DMS153 treated with DMSO at 0.1 percent for 48 hours (cell line): ENCODE data around the gene ASB14.

ENCODE experiments used
- DNase-seq: peaks from one replicate; lab custom pipeline; 2025; ENCODE audit not compliant: unreplicated experiment; lab: John Stamatoyannopoulos, UW

Gene ASB14

DNA sequence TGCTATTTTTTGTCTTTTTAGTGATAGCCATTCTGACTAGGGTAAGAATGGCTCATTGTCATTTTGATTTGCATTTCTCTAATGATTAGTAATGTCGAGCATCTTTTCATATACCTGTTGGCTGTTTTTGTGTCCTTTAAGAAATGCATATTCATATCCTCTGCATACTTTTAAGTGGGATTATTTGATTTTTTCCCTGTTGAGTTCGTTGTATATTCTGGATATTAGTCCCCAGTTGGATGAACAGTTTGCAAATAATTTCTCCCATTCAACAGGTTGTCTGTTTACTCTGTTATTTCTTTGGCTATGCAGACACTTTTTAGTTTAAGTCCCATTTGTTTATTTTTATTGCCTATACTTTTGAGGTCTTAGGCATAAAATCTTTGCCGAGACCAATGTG lies 30.6 kb downstream of the ASB14 start:
- no peak for DNase-seq

DNA sequence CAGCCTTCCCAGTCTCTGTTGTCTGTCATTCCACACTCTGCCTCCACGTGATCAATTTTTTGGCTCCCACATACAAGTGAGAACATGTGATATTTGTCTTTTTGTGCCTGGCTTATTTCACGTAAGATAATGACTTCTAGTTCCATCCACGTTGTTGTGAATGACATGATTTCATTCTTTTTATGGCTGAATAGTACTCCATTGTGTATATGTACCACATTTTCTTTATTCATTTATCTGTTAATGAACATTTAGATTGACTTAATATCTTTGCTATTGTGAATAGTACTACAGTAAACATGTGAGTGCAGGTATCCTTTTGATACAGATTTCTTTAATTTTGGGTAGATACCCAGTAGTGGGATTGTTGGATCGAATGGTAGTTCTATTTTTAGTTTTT lies 31.4 kb downstream of the ASB14 start:
- DNase-seq, result no peak

DNA sequence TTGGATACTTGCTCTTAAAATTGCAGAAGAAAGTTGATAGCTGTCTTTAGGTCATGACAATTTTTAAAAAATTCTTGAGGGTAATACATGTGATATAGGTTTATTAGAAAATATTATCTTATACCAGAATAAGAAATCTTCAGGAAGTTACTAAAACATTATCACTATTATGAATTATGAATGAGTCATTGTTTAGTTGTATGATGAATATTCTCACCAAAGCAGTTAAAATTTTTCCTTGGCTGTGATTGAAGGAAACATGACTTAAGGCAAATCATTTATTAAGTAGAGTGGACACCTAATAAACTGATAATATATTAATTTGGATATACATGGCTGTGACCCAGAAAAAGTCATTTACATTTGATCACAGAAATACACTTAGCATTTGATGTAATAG lies 34.8 kb downstream of the ASB14 start:
- no peak for DNase-seq

DNA sequence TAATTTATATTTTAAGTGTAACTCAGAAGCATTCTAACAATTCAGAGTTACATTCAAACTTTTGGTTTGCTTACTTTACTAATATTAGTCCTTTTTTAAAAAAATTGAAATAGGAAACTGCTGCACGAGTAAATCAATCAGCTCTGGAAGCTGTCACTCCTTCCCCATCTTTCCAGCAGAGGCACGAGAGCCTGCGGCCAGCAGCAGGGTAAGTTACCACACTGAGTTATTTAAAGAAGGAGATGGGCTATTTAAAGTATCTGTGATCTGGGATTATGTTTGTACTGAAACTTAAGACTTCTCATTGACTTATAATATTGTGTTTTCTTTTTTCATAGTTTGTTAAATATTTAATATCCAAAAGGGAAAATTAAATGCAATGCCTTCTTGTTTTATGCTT lies 35.6 kb downstream of the ASB14 start:
- no peak for DNase-seq

DNA sequence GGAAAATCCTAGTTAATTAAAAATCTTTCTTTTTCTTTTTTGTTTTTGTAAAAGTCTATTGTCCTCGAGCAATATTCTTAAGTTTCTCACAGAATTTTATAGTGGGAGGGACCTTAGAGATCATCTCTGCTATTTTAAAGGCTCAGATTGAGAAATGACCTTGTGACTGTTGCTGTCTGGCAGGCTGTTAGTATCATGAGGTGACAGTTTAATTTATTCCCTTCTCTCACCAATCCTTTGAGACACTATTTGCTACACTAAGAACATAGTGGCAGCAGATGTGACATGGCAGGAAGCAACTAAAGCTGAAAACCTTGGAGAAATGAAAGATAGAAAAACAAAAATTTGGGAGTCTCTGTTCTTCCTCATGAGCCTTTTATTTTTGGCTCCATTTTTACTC lies 40.1 kb downstream of the ASB14 start:
- DNase-seq, result no peak

DNA sequence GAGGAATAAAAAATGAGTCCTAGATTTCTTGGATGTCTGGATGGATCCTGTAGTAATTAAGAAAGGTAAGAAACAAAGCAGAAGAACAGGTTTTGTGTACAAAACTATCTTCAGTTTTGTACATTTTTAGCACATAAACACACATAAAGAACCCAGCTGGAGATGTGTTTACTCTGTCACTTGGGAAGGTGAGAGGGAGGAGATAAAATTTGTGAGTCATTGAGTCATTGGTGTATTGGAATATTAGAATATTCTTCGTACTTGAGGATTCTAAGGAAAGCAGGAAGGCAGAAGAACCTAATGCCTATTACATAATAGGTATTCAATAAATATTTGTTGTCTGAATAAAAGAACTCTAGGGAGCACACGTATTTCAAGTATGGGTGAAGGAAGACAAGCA lies 47.5 kb downstream of the ASB14 start:
- DNase-seq, result no peak

DNA sequence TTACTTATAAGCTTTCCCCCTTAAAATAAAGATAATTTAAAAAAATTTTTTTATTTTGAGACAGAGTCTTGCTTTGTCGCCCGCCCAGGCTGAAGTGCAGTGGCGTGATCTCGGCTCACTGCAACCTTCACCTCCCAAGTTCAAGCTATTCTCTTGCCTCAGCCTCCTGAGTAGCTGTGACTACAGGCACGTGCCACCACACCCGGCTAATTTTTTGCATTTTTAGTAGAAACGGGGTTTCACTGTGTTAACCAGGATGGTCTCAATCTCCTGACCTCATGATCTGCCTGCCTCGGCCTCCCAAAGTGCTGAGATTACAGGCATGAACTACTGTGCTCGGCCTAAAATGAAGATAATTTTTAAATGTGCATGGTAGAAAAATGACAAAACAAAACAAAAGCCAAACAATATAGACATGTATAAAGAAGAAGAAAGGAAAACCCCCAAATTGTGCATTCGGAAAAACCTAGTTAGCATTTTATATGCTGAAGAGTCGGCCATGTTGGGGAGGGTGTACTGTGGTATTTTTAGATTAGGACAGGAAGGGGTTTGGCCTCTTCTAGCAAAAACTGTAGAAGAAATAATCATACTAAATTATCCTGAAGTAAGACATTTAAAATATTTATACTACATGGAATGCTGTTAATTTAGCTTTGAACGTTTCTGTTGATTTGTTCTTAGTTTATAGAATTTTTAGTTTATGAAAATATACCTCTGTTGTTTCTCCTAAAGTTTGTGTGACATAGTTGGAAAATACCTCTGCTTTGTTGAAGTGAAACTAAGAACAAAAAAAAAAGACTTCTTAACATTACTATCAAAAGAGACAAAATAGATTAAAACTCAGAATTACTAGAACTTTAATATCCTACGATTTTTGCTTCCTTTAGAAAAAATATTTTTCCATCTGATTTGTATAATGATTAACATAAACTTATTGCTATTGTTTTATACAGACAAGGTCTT lies 57.6 kb downstream of the ASB14 start:
- no peak for DNase-seq

DNA sequence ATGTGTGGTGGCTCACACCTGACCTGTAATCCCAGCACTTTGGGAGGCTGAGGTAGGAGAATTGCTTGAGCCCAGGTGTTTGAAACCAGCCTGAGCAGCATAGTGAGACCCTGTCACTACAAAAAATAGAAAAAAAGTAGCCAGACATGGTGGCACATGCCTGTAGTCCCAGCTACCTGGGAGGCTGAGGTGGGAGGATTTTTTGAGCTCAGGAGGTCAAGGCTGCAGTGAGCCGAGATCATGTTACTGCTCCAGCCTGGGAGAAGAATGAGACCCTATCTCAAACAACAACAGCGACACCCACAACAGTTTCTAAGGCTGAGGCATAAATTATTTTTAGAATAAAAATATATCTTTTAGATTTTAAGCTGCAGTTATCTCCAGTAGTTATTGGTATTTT lies 58.7 kb downstream of the ASB14 start:
- DNase-seq, result no peak

DNA sequence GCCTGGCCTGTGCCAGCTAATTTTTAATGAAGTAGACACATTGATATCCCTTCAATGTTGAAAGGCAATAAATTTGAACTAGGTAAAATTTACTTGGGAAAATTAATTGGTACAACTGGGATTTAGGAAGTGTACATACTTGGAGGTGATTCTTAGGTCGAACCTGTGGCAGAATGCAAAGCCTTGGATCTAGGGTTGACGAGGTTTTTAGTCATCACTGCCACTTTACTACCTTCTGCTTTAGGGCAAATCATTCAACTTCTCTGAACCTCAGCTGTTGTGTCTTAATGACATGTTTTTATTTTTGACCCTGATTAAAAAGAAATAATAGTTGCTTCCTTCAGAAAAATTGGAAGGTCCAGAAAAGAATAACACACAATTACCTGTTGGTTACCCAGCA lies 62.5 kb downstream of the ASB14 start:
- DNase-seq, result no peak

DNA sequence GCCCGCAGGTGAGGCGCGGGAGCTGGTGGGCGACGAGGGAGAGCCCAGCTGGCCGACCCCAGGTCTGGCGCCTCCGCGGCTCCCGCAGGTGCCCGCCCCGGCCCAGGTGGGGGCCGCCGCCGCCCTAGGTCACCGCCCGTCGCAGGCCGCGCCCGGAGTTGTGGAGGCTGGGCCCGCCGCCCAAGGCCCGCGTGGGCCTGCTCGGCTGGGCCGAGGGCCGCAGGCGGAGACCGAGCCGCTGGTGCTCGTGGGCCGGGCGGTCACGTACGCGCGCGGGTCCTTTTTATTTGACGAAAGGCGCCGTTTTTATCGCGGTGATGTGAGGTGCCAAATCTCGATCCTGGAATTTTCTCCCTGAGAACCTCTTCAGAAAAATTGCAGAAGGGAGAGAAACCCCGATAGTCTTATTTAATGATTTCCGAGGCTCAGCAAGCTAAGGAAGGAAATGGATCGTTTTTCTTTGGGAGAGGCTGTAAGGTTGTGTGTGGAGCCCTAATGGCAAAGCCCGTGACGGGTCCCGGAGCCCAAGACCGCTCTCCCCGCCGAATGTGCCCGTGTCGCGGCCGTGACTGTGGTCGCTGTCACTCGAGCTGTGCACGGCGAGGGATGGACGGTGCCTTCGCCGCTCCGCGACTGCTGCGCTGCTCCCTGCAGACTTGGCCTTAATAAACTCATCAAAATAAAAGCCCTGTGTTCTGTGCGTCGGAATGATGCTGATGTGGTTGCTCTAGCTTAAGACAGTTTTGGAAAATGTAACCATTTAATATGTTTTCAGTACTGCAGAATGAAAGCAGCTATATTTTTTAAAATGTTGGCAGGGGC lies 64.3 kb downstream of the ASB14 start:
- no peak for DNase-seq

DNA sequence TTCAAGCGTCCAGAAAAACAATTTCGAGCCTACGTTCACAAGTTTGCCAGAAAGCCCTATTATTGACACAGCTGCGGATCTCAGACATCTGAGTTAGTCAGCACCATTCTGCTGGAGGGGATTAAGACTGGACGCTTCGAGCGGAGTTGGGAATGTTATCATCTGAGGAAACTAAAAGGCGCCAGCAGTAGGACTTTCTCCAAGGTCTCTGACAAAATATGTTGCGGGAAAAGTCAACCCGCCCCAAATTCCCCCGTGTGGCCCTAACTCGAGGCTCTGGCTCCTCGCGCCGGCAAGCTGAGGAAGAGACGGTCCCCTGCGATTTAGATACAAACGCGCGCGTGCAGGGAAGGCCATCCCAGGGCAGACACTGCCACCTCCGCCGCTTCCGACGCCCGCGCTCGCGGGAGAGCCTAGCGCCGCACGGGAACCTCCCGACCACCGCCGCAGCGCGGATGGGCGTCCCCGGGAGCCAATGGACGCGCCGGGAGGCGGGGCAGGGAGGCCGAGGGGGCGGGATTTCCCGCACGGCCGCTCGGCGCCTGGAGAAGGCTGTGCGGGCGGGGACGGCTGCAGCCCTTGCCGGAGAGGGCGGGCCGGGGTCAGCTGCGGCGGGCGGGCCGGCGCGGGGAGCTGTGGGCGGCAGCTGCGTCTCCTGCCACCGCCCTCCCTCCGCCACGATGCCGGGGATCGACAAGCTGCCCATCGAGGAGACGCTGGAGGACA lies 65.1 kb downstream of the ASB14 start, which contains the start of gene APPL1:
APPL1 (plus strand) TSS at position 526 of the 726 bp plus-strand sequence; CDS start at position 681, 155 bp downstream.
- peak; percentile 30 for DNase-seq

DNA sequence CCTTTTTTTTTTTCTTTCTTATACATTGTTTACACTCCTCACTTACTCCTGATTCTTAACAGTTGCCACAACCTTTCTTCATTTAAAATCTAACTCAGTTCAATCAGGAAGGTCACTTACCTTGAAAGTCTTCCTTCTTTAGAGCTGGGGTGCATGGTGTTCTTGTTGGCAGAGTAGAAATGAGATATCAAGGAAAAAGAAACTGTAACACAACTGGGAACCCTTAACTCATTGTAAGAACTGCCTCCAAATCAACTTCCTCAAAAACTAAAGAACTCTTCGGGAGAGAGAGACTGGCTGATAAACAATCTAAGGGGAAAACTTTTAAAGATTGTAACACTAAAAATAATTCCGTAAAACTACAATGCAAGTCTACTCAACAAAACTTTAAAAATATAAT lies 66.3 kb downstream of the ASB14 start:
- no peak for DNase-seq

DNA sequence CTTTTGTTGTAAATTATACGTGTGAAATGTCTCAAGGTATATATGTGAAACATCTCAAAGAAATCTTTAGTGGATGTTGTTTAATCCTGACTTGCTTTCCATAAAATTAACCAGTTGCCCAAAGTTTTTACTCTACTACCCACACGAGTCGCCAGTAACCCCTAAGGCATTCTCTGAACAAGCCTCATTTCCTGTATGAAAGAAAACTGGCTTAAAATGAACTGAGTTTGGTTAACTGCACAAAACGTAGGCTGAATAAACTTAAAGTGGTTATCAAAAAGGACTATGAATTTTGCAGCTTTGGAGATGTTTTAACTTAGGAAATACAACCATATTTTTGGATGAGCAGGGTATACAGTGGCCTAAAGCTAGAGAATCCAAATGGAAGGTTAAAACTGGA lies 67.6 kb downstream of the ASB14 start:
- DNase-seq, result no peak

DNA sequence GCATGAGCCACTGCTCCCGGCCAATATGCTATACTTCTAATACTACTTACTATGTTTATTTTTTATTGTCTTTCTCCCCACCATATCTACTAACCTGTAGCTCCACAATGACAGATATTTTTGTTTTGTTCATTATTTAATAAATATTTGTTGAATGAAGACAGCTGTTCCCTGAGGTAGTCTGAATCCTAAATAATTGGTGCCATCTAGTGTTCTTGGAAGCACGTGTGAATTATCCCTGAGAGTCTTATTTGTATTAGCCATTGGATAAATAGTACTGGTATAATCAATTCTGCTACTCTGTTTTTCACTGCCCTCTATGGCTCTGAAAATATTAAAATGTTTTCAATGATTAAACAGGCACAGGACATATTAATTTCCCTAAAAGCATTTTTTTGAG lies 70.6 kb downstream of the ASB14 start:
- DNase-seq, result no peak
